ENCODE results near the gene LYRM4. TPM values are rescaled to one million over a fixed set of nuclear protein-coding genes. Genes with fewer than 3 reads are reported as not detected.

LYRM4 gene
- total and polyA plus RNA-seq, 9 of the 15 experiments (the other 6 are each of a cell fraction or from before 2014, with no cell fraction given): 24.2 to 69.4 (median 41.8) TPM

DNA sequence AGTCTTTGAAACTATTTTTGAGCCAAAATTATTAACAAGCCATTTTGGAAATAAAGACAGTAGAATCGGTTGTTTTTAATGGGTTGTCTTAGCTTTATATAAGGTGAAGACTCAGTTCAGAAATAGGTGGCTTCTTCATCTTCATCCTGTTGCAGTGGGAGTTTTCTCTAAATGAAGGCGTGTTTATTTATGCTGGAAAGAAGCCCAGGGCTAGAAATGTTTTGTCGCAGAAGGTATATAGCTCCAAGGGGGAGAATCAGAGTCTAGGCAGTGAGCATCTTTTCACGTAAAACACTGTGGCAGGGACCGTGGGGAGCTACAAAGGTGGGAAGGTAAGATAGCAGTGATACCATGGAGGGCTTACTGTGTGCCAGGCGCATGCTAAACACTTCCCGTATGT is 34.9 kb upstream of the LYRM4 start:
- ChIA-PET POLR2A (interaction anchor here (0.7 to 1.5 kb wide), 2 partner anchors 25 to 55 kb away, joined by 4 to 7 read pairs; no protein-coding TSS in a partner anchor), CTCF (ENCODE audit: low intra/inter-chr PET ratio) (interaction anchor here (0.6 kb wide), 1 partner anchor 18 kb away, joined by 4 read pairs; no protein-coding TSS in a partner anchor)
- FAIRE-seq: no peak
- no peak overlapping the region for H2AFZ ChIP-seq (ENCODE audit: low read depth, low read length)
- intact Hi-C loops (cut with micrococcal nuclease) (no loop called here), in situ Hi-C loops (cut with MboI) (no loop called here)
- H4K20me1 ChIP-seq (replicated peaks; ENCODE audit: control insufficient read depth, insufficient read depth, low read length): no peaks in the 10 kb centered on the region
- H3K9me3 ChIP-seq (replicated peaks; ENCODE audit: control insufficient read depth, insufficient read depth, low read depth, low read length): no peaks in the 10 kb centered on the region
- 76% methylated on average over 7 of the region's 7 CpGs for WGBS (ENCODE audit: insufficient coverage, low coverage, missing lambda C conversion rate)
- H3K79me2 ChIP-seq (ENCODE audit: control insufficient read depth, insufficient read depth, low read length): peaks cover 33% of the 10 kb centered on the region
- H3K27ac ChIP-seq (ENCODE audit: extremely low read depth, low read depth, low read length): no peak overlapping the region
- H3K36me3 ChIP-seq (ENCODE audit: control insufficient read depth, insufficient read depth, low read length): no peaks in the 10 kb centered on the region
- TF ChIP-seq FOXA1 (IDR thresholded peaks at IDR 0.05; ENCODE audit: borderline replicate concordance) (no peak), TAL1 (IDR thresholded peaks at IDR 0.05) (no peak), SIX5 (IDR thresholded peaks at IDR 0.05; ENCODE audit: borderline replicate concordance in 1 of 2, insufficient read depth in 1 of 2, low read depth in 1 of 2, low read length in 2 of 2) (no peak), MEF2A (IDR thresholded peaks at IDR 0.05; ENCODE audit: control insufficient read depth, low read depth, low read length) (no peak)
- TF ChIP-seq, protein P1, sequence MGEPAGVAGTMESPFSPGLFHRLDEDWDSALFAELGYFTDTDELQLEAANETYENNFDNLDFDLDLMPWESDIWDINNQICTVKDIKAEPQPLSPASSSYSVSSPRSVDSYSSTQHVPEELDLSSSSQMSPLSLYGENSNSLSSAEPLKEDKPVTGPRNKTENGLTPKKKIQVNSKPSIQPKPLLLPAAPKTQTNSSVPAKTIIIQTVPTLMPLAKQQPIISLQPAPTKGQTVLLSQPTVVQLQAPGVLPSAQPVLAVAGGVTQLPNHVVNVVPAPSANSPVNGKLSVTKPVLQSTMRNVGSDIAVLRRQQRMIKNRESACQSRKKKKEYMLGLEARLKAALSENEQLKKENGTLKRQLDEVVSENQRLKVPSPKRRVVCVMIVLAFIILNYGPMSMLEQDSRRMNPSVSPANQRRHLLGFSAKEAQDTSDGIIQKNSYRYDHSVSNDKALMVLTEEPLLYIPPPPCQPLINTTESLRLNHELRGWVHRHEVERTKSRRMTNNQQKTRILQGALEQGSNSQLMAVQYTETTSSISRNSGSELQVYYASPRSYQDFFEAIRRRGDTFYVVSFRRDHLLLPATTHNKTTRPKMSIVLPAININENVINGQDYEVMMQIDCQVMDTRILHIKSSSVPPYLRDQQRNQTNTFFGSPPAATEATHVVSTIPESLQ (CRISPR knock-in tag; IDR thresholded peaks at IDR 0.05): no peak
- TF ChIP-seq, protein P2, sequence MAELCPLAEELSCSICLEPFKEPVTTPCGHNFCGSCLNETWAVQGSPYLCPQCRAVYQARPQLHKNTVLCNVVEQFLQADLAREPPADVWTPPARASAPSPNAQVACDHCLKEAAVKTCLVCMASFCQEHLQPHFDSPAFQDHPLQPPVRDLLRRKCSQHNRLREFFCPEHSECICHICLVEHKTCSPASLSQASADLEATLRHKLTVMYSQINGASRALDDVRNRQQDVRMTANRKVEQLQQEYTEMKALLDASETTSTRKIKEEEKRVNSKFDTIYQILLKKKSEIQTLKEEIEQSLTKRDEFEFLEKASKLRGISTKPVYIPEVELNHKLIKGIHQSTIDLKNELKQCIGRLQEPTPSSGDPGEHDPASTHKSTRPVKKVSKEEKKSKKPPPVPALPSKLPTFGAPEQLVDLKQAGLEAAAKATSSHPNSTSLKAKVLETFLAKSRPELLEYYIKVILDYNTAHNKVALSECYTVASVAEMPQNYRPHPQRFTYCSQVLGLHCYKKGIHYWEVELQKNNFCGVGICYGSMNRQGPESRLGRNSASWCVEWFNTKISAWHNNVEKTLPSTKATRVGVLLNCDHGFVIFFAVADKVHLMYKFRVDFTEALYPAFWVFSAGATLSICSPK (IDR thresholded peaks at IDR 0.05; ENCODE audit: borderline replicate concordance): no peak
- peaks cover 3% of the 10 kb centered on the region for H3K9me1 ChIP-seq (ENCODE audit: control insufficient read depth, insufficient read depth, low read length)
- no peak for ATAC-seq
- H3K4me3 ChIP-seq: no peak overlapping the region
- H3K27me3 ChIP-seq (ENCODE audit: control insufficient read depth in 2 of 2, insufficient read depth in 2 of 2, low read length in 2 of 2): no peaks in the 10 kb centered on the region
- H3K4me1 ChIP-seq (replicated peaks in 1 of 2; ENCODE audit: control insufficient read depth in 2 of 2, insufficient read depth in 2 of 2, low read length in 2 of 2): peaks cover 10 to 25% of the 10 kb centered on the region in 2 experiments
- H3K4me2 ChIP-seq (ENCODE audit: insufficient read depth, low read length): no peak overlapping the region
- DNase-seq (ENCODE audit: extremely low read depth in 1 of 4, low spot score in 3 of 4): no peak
- BruUV-seq (replicated peaks): no TSS peak
- no peak overlapping the region for H3K9ac ChIP-seq (ENCODE audit: insufficient read depth in 1 of 2, low read depth in 2 of 2, low read length in 2 of 2)

Measured in K562 (cell line).